ENCODE data around the gene TBPL2. TPM values are rescaled to one million over a fixed set of nuclear protein-coding genes. Genes with fewer than 3 reads are reported as not detected.

TBPL2 gene
- total RNA-seq, 1 experiment from 2014 or later = not detected

DNA sequence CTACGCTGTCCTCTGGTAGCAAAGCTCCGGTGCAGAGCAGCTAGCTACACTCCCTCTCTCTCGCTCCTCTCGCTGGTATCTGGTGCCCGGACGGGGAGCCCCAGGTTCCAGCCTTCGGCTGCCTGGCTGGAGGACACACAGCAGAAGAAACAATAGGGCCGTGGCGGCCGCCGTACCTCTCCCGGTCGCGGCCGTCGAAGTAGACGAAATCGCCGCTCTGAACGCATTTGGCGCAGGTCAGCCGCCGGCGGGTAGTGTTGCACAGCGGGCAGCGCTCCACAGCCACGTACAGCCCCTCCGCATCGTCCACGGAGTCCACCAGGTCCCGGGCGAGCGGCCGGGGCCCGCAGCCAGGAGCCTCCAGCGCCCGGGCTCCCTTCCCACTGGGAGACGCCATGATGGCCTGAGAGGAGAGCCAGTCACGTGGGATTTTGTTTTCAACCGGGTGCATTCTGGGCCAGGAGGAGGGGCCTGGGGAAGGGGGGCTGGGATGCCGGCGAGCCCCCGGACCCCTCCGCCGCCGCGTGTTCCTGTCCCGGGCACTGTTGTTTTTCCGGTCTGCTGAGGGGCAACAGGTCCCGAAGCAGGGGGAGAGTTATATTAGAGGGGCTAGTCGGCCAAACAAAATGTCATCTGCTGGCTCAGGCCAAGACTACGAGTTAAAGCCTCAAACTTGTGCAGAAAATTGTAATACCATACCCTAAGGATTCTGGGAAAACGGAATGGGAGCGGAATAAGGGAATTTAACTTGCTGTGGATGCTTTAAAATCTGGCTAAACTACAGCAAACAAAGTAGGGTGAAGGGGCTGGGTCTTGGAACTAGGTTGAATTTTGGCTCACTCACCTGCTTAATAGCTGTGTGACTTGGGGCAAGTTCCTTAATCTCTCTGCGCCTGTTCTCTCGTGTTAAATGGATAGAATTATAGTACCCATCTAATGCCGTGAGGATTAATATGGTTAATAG lies 28.7 kb downstream of the TBPL2 start, which contains the start of gene ATG14:
ATG14 (minus strand) TSS at position 405 of the 964 bp plus-strand sequence; CDS start at position 397, 8 bp downstream.
- Histone ChIP-seq H3K9me3 (ENCODE audit: control insufficient read depth in 1 of 2, insufficient read depth in 1 of 2, low read depth in 1 of 2, low read length in 2 of 2) (no peaks in the 10 kb centered on the region), H4K20me1 (ENCODE audit: insufficient read depth) (no peaks in the 10 kb centered on the region), H3K9ac (ENCODE audit: low read length) (peak within 1 kb of the TSS; percentile 77), H3K4me1 (ENCODE audit: control insufficient read depth in 1 of 2, insufficient read depth in 2 of 2, low read length in 2 of 2) (peaks cover 9 to 20% of the 10 kb centered on the region in 2 experiments), H2AFZ (ENCODE audit: low read depth, low read length, poor library complexity, severe bottlenecking) (peak within 1 kb of the TSS; percentile 98), H3K79me2 (ENCODE audit: insufficient read depth, low read length) (peaks cover 31% of the 10 kb centered on the region), H3K27me3 (ENCODE audit: insufficient read depth, low read length) (no peaks in the 10 kb centered on the region), H3K9me2 (ENCODE audit: insufficient read depth) (no peaks in the 10 kb centered on the region), H3K27ac (ENCODE audit: low read depth, low read length) (peak within 1 kb of the TSS; percentile 8; the same call in 1 of the 2 replicates), H3K4me3 (replicated peaks in 1 of 2; ENCODE audit: low read depth in 1 of 2, low read length in 2 of 2) (peak within 1 kb of the TSS; percentile 84 to 94), H3K36me3 (ENCODE audit: control insufficient read depth in 1 of 2, insufficient read depth in 2 of 2, low read length in 2 of 2) (no peaks in the 10 kb centered on the region), H3K4me2 (ENCODE audit: low read length) (peak within 1 kb of the TSS; percentile 98)
- BruUV-seq (replicated peaks) = TSS peak; percentile 96
- RAD21 ChIA-PET (ENCODE audit: low non-redundant PET in 1 of 2, low total read pairs in 2 of 2, uncharacterized antibody in 2 of 2, unreplicated experiment in 2 of 2) = no interaction called here
- ATAC-seq (peak; percentile 97), DNase-seq (ENCODE audit: low read depth, low spot score) (peak; percentile 57)
- POLR2A ChIA-PET = interaction anchor here (1.1 kb wide), 1 partner anchor 14 kb away, joined by 3 read pairs; no protein-coding TSS in a partner anchor
- CTCF ChIA-PET = interaction anchor here (1.3 kb wide), 1 partner anchor 1071 kb away, joined by 3 read pairs; no protein-coding TSS in a partner anchor
- intact Hi-C loops (cut with micrococcal nuclease) = no loop called here
- TF ChIP-seq YY1 (IDR thresholded peaks at IDR 0.05; ENCODE audit: extremely low read depth, insufficient replicate concordance, low read depth, low read length) (peak; percentile 99), EGR1 (IDR thresholded peaks at IDR 0.05; ENCODE audit: low read depth) (peak; percentile 21; the same call in 1 of the 2 replicates), SRF (IDR thresholded peaks at IDR 0.05; ENCODE audit: low read depth) (no peak), CBX3 (IDR thresholded peaks at IDR 0.05; ENCODE audit: low read depth) (0 out of 2 replicates have a peak, but pooled peaks have one; percentile 44), TCF7L2 (IDR thresholded peaks at IDR 0.05; ENCODE audit: borderline replicate concordance, extremely low read depth, insufficient read depth, insufficient read length) (no peak), JUND (IDR thresholded peaks at IDR 0.05) (peak; percentile 15; the same call in 1 of the 2 replicates), ZFX (IDR thresholded peaks at IDR 0.05) (peak; percentile 90), SIN3A (IDR thresholded peaks at IDR 0.05; ENCODE audit: low read depth) (peak; percentile 88), SP1 (IDR thresholded peaks at IDR 0.05; ENCODE audit: low read depth) (peak; percentile 62), CEBPB (IDR thresholded peaks at IDR 0.05; ENCODE audit: low read depth) (no peak), POLR2AphosphoS5 (IDR thresholded peaks at IDR 0.05; ENCODE audit: low read depth, low read length) (peak; percentile 73), POLR2A (IDR thresholded peaks at IDR 0.05; ENCODE audit: borderline replicate concordance, extremely low read depth, insufficient read depth, insufficient read length) (no peak)
- TF ChIP-seq, protein P1, sequence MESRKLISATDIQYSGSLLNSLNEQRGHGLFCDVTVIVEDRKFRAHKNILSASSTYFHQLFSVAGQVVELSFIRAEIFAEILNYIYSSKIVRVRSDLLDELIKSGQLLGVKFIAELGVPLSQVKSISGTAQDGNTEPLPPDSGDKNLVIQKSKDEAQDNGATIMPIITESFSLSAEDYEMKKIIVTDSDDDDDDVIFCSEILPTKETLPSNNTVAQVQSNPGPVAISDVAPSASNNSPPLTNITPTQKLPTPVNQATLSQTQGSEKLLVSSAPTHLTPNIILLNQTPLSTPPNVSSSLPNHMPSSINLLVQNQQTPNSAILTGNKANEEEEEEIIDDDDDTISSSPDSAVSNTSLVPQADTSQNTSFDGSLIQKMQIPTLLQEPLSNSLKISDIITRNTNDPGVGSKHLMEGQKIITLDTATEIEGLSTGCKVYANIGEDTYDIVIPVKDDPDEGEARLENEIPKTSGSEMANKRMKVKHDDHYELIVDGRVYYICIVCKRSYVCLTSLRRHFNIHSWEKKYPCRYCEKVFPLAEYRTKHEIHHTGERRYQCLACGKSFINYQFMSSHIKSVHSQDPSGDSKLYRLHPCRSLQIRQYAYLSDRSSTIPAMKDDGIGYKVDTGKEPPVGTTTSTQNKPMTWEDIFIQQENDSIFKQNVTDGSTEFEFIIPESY (IDR thresholded peaks at IDR 0.05; ENCODE audit: extremely low read depth, insufficient replicate concordance, low read length) = peak; percentile 36
- TF ChIP-seq, protein P2, sequence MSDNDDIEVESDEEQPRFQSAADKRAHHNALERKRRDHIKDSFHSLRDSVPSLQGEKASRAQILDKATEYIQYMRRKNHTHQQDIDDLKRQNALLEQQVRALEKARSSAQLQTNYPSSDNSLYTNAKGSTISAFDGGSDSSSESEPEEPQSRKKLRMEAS (IDR thresholded peaks at IDR 0.05) = peak; percentile 82
- TF ChIP-seq, protein P3, sequence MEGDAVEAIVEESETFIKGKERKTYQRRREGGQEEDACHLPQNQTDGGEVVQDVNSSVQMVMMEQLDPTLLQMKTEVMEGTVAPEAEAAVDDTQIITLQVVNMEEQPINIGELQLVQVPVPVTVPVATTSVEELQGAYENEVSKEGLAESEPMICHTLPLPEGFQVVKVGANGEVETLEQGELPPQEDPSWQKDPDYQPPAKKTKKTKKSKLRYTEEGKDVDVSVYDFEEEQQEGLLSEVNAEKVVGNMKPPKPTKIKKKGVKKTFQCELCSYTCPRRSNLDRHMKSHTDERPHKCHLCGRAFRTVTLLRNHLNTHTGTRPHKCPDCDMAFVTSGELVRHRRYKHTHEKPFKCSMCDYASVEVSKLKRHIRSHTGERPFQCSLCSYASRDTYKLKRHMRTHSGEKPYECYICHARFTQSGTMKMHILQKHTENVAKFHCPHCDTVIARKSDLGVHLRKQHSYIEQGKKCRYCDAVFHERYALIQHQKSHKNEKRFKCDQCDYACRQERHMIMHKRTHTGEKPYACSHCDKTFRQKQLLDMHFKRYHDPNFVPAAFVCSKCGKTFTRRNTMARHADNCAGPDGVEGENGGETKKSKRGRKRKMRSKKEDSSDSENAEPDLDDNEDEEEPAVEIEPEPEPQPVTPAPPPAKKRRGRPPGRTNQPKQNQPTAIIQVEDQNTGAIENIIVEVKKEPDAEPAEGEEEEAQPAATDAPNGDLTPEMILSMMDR (IDR thresholded peaks at IDR 0.05 in 2 of 3, conservative IDR thresholded peaks at IDR 0.05 in 1 of 3; ENCODE audit: borderline replicate concordance in 1 of 3, insufficient read depth in 1 of 3, low read depth in 2 of 3, low read length in 2 of 3) = no peak
